Measurements from ENCODE around the gene GRIN2A. TPM values are rescaled to one million over a fixed set of nuclear protein-coding genes. Genes with fewer than 3 reads are reported as not detected.

The GRIN2A gene
- total and polyA plus RNA-seq, 2 of the 13 experiments (the other 11 are each of a cell fraction or from before 2014, with no cell fraction given) = not detected

- no peak for TF ChIP-seq ZSCAN22 (CRISPR knock-in tag; IDR thresholded peaks at IDR 0.05)
- no peak for TF ChIP-seq PRDM4 (CRISPR knock-in tag; IDR thresholded peaks at IDR 0.05; ENCODE audit: borderline replicate concordance)
- no peak for TF ChIP-seq RAD51 (IDR thresholded peaks at IDR 0.05; ENCODE audit: borderline replicate concordance)
- TF ChIP-seq YY1 (IDR thresholded peaks at IDR 0.05; ENCODE audit: insufficient read depth, insufficient replicate concordance, low read depth, low read length) = no peak
- TF ChIP-seq SP4 (CRISPR knock-in tag; IDR thresholded peaks at IDR 0.05) = no peak
- no peak for TF ChIP-seq NFIB (CRISPR knock-in tag; IDR thresholded peaks at IDR 0.05; ENCODE audit: borderline replicate concordance)
- no peak for TF ChIP-seq TEAD2 (CRISPR knock-in tag; IDR thresholded peaks at IDR 0.05)
- no peak for TF ChIP-seq ZNF143 (CRISPR knock-in tag; IDR thresholded peaks at IDR 0.05)
- no peak for TF ChIP-seq NBN (conservative IDR thresholded peaks at IDR 0.05)
- TF ChIP-seq ZNF337 (CRISPR knock-in tag; IDR thresholded peaks at IDR 0.05; ENCODE audit: borderline replicate concordance, low read depth) = no peak
- TF ChIP-seq RXRA (CRISPR knock-in tag; IDR thresholded peaks at IDR 0.05) = no peak
- no peak for TF ChIP-seq E2F2 (CRISPR knock-in tag; IDR thresholded peaks at IDR 0.05; ENCODE audit: borderline replicate concordance)
- no peak for TF ChIP-seq THAP8 (CRISPR knock-in tag; IDR thresholded peaks at IDR 0.05; ENCODE audit: borderline replicate concordance)
- TF ChIP-seq FOXM1 (CRISPR knock-in tag; IDR thresholded peaks at IDR 0.05) = no peak
- H4K20me1 ChIP-seq (ENCODE audit: insufficient read depth, low read length) = no peaks in the 10 kb centered on the region
- no peaks in the 10 kb centered on the region for H3K9me3 ChIP-seq (ENCODE audit: low read length)
- peaks cover 0 to 9% of the 10 kb centered on the region in 2 experiments; a peak in 2 of 5 replicates for H3K27me3 ChIP-seq (ENCODE audit: control insufficient read depth in 1 of 2, insufficient read depth in 2 of 2, low read length in 2 of 2)
- ChIA-PET POLR2A (no interaction called here), CTCF (ENCODE audit: low intra/inter-chr PET ratio, low total read pairs) (no interaction called here)
- in situ Hi-C loops (cut with HindIII; ENCODE audit: extremely low pct_ligation_motif_present, low pct_unique_long_range_greater_than_20kb) (no loop called here), intact Hi-C loops (cut with micrococcal nuclease; ENCODE audit: unreplicated experiment) (no loop called here)
- no peak for FAIRE-seq
- H3K4me2 ChIP-seq (ENCODE audit: low read depth, low read length) = no peak overlapping the region
- no peaks in the 10 kb centered on the region for H3K79me2 ChIP-seq (ENCODE audit: insufficient read depth, low read length)
- no TSS peak for BruUV-seq (replicated peaks)
- no peak overlapping the region for H2AFZ ChIP-seq (ENCODE audit: low read length)
- H3K4me1 ChIP-seq (ENCODE audit: insufficient read depth, low read length) = no peaks in the 10 kb centered on the region
- no peak; the same call in 2 of the 3 replicates for ATAC-seq
- H3K27ac ChIP-seq (ENCODE audit: extremely low read length, insufficient read depth, low read length) = no peak overlapping the region
- 22% methylated on average over 6 of the region's 9 CpGs for WGBS (ENCODE audit: low lambda C conversion rate)
- DNase-seq (ENCODE audit: low spot score) = no peak
- H3K4me3 ChIP-seq (replicated peaks in 1 of 3; ENCODE audit: insufficient read depth in 1 of 3, low read depth in 2 of 3, low read length in 3 of 3) = no peak overlapping the region
- H3K9ac ChIP-seq (ENCODE audit: insufficient read depth, low read depth, low read length) = no peak overlapping the region
- H3K36me3 ChIP-seq (replicated peaks in 1 of 2; ENCODE audit: control insufficient read depth in 1 of 2, insufficient read depth in 2 of 2, low read length in 2 of 2) = no peaks in the 10 kb centered on the region
These were observed 7.7 kb upstream of the GRIN2A start for GRCh38 chr16:10189861-10190390.

Data from HepG2 (cell line).